ENCODE measurements around the gene SPHK2.
A peak's percentile ranks its signal among the peaks of the same experiment; 100 is the strongest.
"Not testable (repeated sequence)": the region's sequence is repeated elsewhere in the genome, so short reads cannot be mapped to it uniquely, and the experiment has no call there.

SPHK2 gene, protein sequence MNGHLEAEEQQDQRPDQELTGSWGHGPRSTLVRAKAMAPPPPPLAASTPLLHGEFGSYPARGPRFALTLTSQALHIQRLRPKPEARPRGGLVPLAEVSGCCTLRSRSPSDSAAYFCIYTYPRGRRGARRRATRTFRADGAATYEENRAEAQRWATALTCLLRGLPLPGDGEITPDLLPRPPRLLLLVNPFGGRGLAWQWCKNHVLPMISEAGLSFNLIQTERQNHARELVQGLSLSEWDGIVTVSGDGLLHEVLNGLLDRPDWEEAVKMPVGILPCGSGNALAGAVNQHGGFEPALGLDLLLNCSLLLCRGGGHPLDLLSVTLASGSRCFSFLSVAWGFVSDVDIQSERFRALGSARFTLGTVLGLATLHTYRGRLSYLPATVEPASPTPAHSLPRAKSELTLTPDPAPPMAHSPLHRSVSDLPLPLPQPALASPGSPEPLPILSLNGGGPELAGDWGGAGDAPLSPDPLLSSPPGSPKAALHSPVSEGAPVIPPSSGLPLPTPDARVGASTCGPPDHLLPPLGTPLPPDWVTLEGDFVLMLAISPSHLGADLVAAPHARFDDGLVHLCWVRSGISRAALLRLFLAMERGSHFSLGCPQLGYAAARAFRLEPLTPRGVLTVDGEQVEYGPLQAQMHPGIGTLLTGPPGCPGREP

DNA sequence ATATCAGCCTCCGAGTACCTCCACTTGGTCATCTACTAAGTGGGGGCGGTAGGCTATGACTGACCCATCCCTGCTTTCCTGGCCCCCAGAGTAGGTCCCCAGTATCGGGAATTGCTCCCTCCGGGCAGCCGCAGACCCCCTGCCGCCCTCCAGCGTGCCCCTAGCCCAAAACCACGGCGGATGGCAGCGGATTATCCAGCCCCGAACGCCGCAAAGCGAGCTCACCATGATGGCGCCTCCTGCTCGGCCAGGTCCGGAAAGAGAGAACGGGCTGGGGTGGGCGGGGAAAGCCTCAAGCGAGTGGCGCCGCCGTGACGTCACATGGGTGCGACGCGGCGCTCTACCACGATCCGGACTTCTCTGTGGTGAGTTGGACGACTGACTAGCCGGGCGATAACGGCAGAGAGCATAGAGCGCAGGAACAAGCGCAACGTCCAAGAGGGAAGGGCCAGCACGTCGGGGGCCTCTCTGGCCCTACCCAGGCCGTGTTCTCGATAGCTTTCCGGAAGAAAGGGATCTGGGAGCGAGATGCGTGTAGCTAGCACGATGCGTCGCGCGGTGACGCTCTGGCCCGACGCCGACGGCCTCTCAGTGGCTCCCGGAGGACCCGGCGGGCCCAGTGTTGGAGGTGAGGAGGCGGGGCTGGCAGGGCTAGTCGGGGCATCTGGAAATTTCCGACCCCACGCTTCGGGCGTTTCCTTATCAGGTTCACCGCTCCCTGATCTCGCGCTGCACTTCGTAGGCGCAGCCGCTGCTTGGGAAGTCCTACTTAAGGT, at the start of gene SPHK2, which contains the start of gene RPL18:
Gene SPHK2 (plus strand): TSS at position 591 of the 776 bp plus-strand sequence. CDS start 1,009 bp downstream, outside the sequence.
Gene RPL18 (minus strand): TSS at position 263 of the 776 bp plus-strand sequence. CDS start 35 bp downstream, at position 228.
- peak; percentile 89 to 93 for DNase-seq

DNA sequence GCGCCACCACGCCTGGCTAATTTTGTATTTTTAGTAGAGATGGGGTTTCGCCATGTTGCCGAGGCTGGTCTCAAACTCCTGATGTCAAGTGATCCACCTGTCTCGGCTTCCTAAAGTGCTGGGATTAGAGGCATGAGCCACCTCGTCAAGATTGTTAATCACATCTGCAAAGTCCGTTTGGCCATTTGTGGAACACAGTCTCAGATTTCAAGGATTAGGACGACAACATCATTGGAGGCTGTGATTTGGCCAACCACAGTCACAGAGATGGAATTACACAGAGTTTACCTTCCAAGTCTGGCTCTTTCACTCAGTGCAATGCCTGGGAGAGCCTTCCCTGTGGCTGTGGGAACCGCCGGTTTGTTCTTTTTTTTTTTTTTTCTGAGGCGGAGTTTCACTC, 49.5 kb upstream of the SPHK2 start:
- DNase-seq, result no peak

DNA sequence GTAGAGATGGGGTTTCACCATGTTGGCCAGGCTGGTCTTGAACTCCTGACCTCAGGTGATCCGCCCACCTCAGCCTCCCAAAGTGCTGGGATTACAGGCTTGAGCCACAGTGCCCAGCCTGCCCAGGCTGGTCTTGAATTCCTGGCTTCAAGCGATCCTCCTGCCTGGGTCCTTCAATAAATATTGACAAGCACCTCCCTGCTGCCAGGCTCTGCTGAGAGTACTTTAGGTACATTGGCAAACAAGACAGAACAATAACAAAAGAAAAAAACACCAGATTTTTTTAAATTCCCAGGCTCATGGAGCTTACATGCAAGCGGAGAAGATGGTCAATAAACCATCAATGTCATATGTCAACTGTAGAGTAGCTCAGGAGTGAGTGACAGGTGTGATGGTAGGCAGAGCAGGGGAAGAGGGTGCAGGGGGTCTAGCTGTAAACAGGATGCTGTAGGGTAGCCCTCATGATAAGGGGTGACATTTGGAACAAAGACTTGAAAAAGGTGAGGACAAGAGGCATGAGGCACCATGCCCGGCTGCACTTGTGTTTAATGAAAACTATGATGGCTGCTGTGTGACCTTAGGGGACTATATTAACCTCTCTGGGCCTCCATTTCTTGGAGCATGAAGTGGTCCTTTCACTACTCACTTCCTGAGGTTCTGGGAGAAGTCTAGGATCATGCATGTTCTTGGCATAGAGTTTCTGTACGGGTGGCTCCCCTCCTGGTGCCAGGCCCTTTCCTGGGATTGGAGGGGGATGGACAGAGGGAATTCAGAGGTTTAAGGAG, 47.7 kb upstream of the SPHK2 start:
- DNase-seq, result no peak

DNA sequence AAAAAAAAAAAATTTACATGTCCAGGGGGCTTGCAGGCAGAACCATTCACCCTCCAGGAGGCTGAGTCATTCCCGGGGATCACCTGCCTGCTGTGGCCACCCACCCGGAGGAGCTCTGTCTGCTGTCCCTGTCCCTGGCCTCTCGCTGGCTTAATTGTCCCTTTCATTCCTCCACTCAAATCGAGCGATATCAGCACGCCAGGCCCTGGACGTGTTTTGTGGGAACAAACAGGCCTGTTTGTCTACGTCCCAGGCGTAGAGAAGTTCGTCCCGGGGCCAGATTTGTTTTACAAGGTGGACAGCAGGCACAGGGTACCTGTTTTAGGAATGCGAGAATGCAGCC, 46.2 kb upstream of the SPHK2 start:
- DNase-seq, result no peak

DNA sequence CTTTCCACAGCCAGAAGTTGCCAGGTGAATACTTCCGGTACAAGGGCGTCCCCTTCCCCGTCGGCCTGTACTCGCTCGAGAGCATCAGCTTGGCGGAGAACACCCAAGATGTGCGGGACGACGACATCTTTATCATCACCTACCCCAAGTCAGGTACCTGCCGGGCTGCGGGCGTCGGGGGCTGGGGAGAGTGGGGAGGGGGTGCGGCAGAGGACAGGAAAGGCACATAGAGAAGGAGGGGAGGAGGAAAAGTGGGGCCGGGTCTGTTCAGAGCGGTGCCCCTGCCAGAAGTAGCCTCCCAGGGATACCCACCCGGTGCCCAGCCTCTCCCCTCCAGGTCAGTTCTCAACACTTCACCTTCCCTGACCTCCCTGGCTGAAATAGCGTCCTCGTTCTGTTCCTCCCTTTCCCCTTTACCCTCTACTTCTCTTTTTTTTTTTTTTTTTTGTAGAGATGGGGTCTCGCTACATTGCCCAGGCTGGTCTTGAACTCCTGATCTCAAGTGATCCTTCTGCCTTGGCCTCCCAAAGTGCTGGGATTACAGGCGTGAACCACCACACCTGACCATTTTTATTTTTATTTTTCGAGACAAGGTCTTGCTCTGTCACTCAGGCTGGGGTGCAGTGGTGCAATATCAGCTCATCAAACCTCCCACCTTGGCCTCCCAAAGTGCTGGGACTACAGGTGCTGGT, 43.2 kb upstream of the SPHK2 start:
- DNase-seq, result no peak

DNA sequence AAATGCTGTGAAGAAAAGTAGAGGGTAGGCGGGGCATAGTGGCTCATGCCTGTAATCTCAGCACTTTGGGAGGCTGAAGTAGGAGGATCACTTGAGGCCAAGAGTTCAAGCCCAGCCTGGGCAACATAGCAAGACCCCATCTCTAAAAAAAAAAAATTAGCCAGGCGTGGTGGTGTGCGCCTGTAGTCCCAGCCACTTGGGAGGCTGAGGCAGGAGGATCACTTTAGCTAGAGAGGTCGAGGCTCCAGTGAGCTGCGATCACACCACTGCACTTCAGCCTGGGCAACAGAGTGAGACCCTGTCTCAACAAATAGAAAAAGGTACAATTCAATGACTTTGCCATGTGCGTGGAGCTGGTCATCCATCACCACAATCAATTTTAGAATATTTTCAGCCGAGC, 41.4 kb upstream of the SPHK2 start:
- DNase-seq, result not testable (repeated sequence)

DNA sequence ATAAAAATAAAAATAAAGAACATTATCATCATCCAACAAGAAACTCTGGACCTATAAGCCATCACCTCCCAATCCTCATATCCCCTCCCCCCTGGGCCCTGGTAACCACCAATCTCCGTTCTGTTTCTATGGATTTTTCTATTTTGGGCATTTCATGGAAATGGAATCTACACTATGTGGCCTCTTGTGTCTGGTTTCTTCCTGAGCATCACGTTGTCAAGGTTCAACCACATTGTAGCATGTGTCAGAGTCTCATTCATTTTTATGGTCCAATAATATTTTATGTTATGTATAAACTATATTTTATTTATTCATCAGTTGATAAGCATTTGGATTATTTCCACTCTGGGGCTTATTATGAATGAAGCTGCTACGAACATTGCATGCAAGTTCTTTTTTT, 40.4 kb upstream of the SPHK2 start:
- no peak for DNase-seq

DNA sequence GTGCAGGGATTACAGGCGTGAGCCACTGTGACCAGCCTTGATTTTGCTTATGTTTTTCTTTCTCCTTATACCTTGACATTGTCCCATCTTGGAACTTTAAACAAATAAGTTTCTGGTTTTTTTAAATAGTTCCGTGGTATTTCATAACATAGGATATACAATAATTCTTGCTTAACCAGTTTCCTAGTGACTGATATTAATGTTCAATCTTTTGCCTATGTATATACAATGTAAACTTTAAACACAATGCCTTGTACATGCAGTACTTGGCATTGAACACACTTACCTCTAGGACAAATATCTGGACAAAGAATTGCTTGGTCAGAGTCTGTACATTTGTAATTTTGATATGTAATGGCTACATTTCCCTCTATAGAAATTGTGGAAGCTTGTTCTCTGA, 37.1 kb upstream of the SPHK2 start:
- DNase-seq, result no peak

DNA sequence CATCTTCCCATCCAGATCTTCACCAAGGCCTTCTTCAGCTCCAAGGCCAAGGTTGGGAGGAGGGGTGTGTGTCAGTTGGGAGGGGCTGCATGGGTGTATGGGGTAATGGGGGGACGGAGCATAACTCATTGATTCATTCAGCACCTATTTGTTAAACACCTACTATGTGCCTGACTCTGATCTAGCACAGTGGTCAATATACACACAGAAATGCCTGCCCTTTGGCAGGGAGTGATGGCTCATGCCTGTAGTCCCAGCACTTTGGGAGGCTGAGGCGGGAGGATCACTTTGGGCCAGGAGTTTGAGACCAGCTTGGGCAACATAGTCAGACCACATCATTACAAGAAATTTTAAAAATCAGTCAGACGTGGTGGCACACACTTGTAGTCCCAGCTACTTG, 31.9 kb upstream of the SPHK2 start:
- DNase-seq, result no peak

DNA sequence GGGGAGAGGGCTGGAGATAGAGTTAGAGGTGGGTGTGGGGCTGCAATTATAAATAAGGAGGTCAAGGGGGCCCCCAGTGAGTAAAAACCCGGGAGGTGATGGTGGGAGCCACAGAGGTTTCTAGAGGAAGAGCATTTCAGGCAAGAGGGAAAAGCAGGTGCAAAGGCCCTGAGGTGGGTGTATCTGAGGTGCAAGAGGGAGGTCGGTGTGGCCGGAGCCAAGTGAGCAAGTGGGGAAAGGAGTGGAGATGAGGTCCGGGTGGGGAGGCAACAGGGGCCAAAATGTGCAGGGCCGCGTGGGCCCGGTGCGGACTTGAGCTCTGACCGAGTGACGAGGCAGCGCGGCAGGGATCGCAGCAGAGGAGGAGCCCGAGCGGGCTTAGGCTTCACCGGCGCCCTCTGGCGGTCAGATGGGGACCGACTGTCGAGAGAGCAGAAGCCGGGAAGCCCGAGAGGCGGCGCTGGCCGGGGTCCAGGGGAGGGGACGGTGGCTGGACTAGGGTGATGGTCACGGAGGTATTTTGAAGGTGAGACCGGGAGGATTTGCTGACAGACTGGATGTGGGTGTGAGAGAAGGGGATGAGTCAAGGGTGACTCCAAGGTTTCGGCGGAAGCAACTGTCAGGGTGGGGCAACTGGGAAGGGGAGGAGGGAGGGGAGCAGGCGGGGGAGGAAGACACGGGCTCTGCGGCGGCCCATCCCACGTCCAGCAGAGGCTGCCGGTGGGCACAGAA, 30.5 kb upstream of the SPHK2 start:
- DNase-seq, result peak; percentile 81 to 84

DNA sequence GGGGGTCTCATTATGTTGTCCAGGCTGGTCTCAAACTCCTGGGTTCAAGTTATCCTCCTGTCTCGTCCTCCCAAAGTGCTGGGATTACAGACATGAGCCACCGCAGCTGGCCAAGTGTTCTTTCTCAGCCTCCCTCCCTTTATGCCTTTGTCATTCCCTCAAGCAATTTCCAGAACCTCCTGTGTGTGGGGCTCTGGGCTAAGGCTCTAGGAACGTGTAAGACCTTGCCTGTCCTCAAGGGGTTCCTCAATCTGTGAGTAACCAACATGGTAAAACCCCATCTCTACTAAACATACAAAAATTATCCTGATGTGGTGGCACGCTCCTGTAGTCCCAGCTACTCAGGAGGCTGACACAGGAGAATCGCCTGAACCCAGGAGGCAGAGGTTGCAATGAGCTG, 28.3 kb upstream of the SPHK2 start:
- no peak for DNase-seq

DNA sequence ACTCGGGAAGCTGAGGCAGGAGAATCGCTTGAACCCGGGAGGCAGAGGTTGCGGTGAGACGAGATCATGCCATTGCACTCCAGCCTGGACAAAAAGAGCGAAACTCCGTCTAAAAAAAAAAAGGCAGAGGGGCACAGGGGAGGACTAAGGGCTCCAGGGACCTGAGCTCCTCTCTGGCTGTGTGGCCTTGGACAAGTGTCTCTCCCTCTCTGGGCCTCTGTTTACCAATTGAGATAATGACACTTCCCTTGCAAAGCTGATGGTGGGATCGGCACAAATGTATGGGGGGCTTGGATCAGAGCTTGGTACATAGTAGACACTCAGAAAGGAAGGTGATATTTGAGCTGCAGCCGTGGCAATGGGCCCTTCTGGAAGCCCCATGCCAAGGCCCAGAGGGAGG, 24.1 kb upstream of the SPHK2 start:
- no peak for DNase-seq

DNA sequence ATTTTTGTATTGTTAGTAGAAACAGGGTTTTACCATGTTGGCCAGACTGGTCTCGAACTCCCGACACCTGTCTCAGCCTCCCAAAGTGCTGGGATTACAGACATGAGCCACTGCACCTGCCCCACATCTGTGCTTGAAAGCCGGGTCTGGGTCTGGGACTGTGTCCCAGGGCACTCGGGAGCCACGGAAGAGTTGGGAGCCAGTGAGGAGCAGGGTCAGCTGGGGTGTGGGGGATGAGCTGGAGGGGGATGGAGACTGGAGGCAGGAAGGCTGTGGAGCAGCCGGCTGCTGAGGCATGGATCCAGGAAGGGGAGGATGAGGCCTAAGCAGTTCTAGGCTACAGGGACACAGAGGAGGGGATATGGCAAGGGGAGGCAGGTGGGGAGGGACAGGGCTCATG, 23.5 kb upstream of the SPHK2 start:
- DNase-seq, result no peak

DNA sequence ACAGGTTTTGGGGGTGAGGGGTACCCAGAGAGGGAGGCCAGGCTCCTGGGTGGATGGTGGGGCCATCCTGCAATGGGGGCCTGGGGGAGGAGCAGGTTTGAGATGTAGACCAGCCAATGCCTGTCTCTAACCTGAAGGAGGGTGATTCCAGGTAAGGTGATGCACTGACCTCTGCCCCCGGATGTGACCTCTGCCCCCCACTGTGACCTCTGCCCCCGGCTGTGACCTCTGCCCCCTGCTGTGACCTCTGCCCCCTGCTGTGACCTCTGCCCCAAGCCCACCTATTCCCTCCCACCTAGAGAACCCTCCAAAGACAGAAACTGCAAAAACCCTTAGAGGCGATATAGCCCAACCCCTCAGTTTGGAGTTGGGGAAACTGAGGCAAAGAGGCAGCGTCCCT, 23.1 kb upstream of the SPHK2 start:
- DNase-seq, result no peak

DNA sequence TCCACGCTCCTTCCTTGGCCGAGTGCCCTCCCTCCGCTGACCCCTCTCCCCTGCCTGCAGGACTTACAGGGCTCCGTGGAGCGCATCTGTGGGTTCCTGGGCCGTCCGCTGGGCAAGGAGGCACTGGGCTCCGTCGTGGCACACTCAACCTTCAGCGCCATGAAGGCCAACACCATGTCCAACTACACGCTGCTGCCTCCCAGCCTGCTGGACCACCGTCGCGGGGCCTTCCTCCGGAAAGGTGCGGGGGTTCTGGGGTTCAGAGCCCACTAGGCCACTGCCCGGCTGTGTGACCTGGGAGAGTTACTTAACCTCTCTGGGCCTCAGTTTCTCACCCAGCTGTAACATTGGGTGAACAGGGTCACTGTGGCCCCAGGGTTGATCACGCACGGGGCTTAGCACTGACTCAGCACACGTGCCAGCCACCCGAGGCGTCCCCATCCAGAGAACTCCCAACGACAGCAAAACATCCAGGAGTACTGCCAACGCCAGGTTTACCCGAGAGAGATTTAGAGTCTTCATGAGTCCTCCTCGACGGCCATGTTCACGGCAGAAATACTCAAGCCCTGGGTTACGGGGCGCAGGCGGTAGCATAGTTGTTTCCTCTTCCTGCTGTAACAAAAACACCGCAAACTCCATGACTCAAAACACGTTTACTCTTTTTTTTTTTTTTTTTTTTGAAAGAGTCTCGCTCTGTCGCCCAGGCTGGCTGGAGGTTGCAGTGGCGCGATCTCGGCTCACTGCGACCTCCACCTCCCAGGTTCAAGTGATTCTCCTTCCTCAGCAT, 22.4 kb upstream of the SPHK2 start:
- peak; percentile 41 to 43 for DNase-seq

DNA sequence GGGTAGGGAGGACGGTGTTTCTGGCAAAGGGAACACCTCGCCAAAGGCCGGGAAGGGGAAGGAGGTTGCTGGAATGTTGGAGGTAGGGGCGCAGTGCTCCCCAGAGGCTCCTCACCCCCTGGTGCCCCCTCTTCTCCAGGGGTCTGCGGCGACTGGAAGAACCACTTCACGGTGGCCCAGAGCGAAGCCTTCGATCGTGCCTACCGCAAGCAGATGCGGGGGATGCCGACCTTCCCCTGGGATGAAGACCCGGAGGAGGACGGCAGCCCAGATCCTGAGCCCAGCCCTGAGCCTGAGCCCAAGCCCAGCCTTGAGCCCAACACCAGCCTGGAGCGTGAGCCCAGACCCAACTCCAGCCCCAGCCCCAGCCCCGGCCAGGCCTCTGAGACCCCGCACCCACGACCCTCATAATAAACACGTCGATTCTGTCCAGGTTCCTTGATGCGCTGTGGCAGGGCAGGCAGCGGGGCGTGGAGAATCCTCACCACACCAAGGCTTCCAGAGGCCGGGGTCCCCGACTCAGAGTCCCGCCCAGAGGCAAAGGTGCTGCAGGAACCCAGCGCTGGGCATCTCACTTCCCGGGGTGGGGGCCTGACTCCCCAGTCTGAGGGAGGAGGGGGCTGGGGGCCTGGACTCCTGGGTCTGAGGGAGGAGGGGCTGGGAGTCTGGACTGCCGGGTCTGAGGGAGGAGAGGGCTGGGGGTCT, 20.2 kb upstream of the SPHK2 start:
- DNase-seq, result no peak

DNA sequence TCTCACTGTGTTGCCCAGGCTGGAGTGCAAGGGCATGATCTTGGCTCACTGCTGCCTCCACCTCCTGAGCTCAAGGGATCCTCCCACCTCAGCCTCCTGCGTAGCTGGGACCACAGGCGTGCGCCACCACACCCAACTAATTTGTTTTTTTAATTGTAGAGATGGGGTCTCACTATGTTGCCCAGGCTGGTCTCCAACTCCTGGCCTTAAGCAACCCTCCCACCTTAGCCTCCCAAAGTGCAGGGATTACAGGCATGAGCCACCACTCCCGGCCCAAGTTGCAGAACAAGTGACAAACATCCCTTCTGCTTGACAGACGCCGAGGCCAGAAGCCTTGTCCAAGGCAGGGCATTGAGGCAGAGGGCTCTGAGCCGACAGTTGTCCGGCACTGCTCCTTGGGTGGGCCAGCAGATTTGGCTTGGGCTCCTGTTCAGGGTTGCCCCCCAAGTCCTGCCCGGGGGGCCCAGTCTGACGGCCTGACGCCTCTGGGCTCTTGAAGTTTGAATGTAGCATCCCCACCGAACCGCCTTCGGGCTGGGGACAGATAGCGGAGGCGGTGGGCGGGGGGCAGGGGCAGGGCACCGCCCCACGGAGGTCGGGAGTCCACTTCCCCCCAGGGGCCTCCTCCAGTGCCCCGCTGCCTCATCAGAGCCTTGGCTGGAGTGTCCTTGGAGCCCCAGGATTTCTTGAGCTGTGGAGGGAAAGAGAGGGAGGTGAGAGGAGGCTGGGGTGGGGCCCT, 18.5 kb upstream of the SPHK2 start:
- DNase-seq, result no peak

DNA sequence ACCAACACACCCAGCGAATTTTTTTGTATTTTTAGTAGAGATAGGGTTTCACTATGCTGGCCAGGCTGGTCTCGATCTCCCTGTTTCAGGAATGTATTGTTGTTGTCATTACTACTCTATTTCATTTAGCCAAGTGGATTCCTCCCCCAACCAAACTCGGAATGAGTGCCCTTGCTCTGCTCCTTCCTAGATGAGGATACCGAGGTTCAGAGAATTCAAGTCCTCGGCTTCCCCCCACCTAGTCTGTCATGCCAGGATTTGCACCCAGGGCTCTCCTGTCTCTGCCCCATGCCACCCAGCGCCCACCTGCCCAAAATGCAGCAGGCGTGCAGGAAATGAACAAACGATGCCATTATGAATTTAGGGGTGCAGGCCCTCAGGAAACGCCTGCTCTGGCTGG, 16.3 kb upstream of the SPHK2 start:
- no peak for DNase-seq

DNA sequence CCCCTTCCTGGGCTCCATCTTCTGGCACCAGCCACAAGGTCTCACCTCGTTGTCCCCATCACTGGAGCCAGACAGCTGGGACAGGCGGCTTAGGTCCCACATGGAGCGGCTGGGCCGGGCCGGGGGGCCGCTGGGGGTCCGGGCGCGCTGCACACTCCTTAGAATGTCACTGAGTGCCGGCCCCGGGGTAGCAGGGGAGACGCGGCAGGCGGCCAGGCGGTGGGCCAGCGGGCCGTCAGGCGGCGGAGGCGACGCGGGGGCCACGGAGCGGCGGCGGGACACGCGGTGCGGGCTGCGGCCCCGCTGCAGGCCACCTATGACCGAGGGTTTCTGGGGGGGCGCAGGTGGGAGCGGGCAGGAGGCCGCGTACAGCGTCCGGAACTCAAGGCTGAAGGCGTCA, 15.9 kb upstream of the SPHK2 start:
- DNase-seq, result no peak

Data from activated CD4-positive, alpha-beta T cell treated with anti-CD3 and anti-CD28 coated beads, Interleukin-2, amount 50 U/mL, for 4 hours (primary cell).